SK-N-SH (cell line): ENCODE measurements around the gene MECP2. TPM values are rescaled to one million over a fixed set of nuclear protein-coding genes. Genes with fewer than 3 reads are reported as not detected.

Experiments used
- CTCF ChIA-PET: fragments of 300-600, 350-600 bp; formaldehyde crosslinking; extraction: SDS; loops from one replicate; lab custom pipeline; 2021; lab: Yijun Ruan, JAX
- POLR2A ChIA-PET: fragments of 350-600 bp; sonication (Branson Sonifier 250); formaldehyde crosslinking; extraction: SDS; loops from one replicate; lab custom pipeline; 2020; ENCODE audit warnings: antibody characterized with exemption, inconsistent platforms; lab: Yijun Ruan, JAX
- DNase-seq: peaks from one replicate; pipeline ENCODE4 v3.0.0; 2012
- H2AFZ ChIP-seq: fragments of 200-600 bp; sonication (generic); 2 replicates; pipeline ENCODE4 v1.8.1; 2016; ENCODE audit warnings: antibody characterized with exemption, mild to moderate bottlenecking, low read depth
- H3F3A ChIP-seq: fragments of 200-600 bp; sonication (generic); replicated peaks from 2 replicates; pipeline ENCODE3; 2016; ENCODE audit warnings: antibody characterized with exemption, mild to moderate bottlenecking; ENCODE audit not compliant: insufficient read depth
- H3K27ac ChIP-seq, 2 experiments: fragments of 200-500 bp in 1 of 2; fragments of 200-600 bp in 1 of 2; sonication (Bioruptor generic) in 1 of 2; sonication (generic), shearing (Covaris generic) in 1 of 2; 2 replicates each; pipeline versions ENCODE4 v1.5.1 to v1.6.1; 2014 to 2016; ENCODE audit warnings: low read depth in 2 of 2, inconsistent platforms in 1 of 2, low read length in 1 of 2, mild to moderate bottlenecking in 1 of 2, mixed read lengths in 1 of 2
- H3K27me3 ChIP-seq: fragments of 200-600 bp; sonication (generic), shearing (Covaris generic); 2 replicates; pipeline ENCODE4 v1.6.1; 2016; ENCODE audit warnings: mixed run types; ENCODE audit not compliant: insufficient read depth
- H3K36me3 ChIP-seq, 2 experiments: fragments of 200-500 bp in 1 of 2; fragments of 200-600 bp in 1 of 2; sonication (Bioruptor generic) in 1 of 2; sonication (generic) in 1 of 2; replicated peaks in 1 of 2; 2 replicates each; pipeline versions ENCODE3 to v1.5.1; 2014 to 2016; ENCODE audit warnings: low read length in 1 of 2, mild to moderate bottlenecking in 1 of 2; ENCODE audit not compliant: insufficient read depth in 2 of 2, control insufficient read depth in 1 of 2
- H3K4me1 ChIP-seq, 2 experiments: fragments of 200-500 bp in 1 of 2; fragments of 200-600 bp in 1 of 2; sonication (Bioruptor generic) in 1 of 2; sonication (generic), shearing (Covaris generic) in 1 of 2; 2 replicates each; pipeline versions ENCODE4 v1.5.1 to v1.6.1; 2014 to 2016; ENCODE audit warnings: low read depth in 1 of 2, low read length in 1 of 2, mixed run types in 1 of 2; ENCODE audit not compliant: insufficient read depth in 2 of 2, control insufficient read depth in 1 of 2
- H3K4me2 ChIP-seq: fragments of 200-600 bp; sonication (generic), shearing (Covaris generic); 2 replicates; pipeline ENCODE4 v1.6.1; 2017; ENCODE audit warnings: mixed run types
- H3K4me3 ChIP-seq, 2 experiments: fragments of 200-500 bp in 1 of 2; fragments of 200-600 bp in 1 of 2; sonication (Bioruptor generic) in 1 of 2; sonication (generic), shearing (Covaris generic) in 1 of 2; 2 replicates each; pipeline versions ENCODE4 v1.5.1 to v1.8.1; 2014 to 2016; ENCODE audit warnings: low read depth in 2 of 2, inconsistent platforms in 1 of 2, low read length in 1 of 2, mild to moderate bottlenecking in 1 of 2, mixed read lengths in 1 of 2, moderate library complexity in 1 of 2
- H3K79me2 ChIP-seq: fragments of 200-600 bp; sonication (generic); 2 replicates; pipeline ENCODE4 v1.8.1; 2017; ENCODE audit warnings: mild to moderate bottlenecking; ENCODE audit not compliant: insufficient read depth
- H3K9ac ChIP-seq: fragments of 200-600 bp; sonication (generic); 2 replicates; pipeline ENCODE4 v1.6.1; 2017; ENCODE audit warnings: mixed run types
- H3K9me2 ChIP-seq: fragments of 200-600 bp; sonication (generic); 2 replicates; pipeline ENCODE4 v1.6.1; 2017; ENCODE audit warnings: mixed run types
- H3K9me3 ChIP-seq: fragments of 200-600 bp; sonication (generic); 2 replicates; pipeline ENCODE4 v1.6.1; 2017; ENCODE audit warnings: mixed run types, mild to moderate bottlenecking, moderate library complexity
- H4K20me1 ChIP-seq: fragments of 200-600 bp; sonication (generic); 2 replicates; pipeline ENCODE4 v1.6.1; 2017; ENCODE audit warnings: mild to moderate bottlenecking, mixed run types; ENCODE audit not compliant: insufficient read depth
- EP300 ChIP-seq, 2 experiments: IDR thresholded peaks; 2 replicates each; pipeline versions ENCODE4 v1.4.0 to v1.6.1; 2012; ENCODE audit warnings: borderline replicate concordance in 1 of 2, low read depth in 1 of 2, low read length in 1 of 2
- EZH2phosphoT487 ChIP-seq: fragments of 200-600 bp; sonication (generic); IDR thresholded peaks from 2 replicates; pipeline ENCODE4 v1.6.1; 2017; ENCODE audit warnings: low read depth, mixed run types, mild to moderate bottlenecking, antibody characterized with exemption, moderate library complexity, borderline replicate concordance
- FOXJ3 ChIP-seq: sonication (generic); formaldehyde crosslinking; IDR thresholded peaks from 2 replicates; pipeline ENCODE4 v1.5.1; 2020; ENCODE audit warnings: mild to moderate bottlenecking, missing genetic modification reagents
- GABPA ChIP-seq: IDR thresholded peaks from 2 replicates; pipeline ENCODE4 v1.4.0; 2012; ENCODE audit warnings: low read depth, mild to moderate bottlenecking
- MXI1 ChIP-seq: IDR thresholded peaks from 2 replicates; pipeline ENCODE4 v1.6.1; 2012; ENCODE audit warnings: mild to moderate bottlenecking, low read depth, low read length, improper control_type of control experiment
- NFIC ChIP-seq: IDR thresholded peaks from 2 replicates; pipeline ENCODE4 v1.4.0; 2012; ENCODE audit warnings: borderline replicate concordance
- NRF1 ChIP-seq: IDR thresholded peaks from 2 replicates; pipeline ENCODE4 v1.6.1; 2012; ENCODE audit warnings: low read depth, mild to moderate bottlenecking, low read length
- RAD21 ChIP-seq: IDR thresholded peaks from 2 replicates; pipeline ENCODE4 v1.6.1; 2012; ENCODE audit warnings: mild to moderate bottlenecking, low read length
- RCOR1 ChIP-seq: fragments of 150-350 bp; IDR thresholded peaks from 2 replicates; pipeline ENCODE4 v1.6.1; 2017; ENCODE audit warnings: antibody characterized with exemption, low read length
- SIN3A ChIP-seq: IDR thresholded peaks from 2 replicates; pipeline ENCODE4 v1.6.1; 2012; ENCODE audit warnings: low read depth, mild to moderate bottlenecking, low read length, moderate library complexity, borderline replicate concordance
- SMC3 ChIP-seq: IDR thresholded peaks from 2 replicates; pipeline ENCODE4 v1.6.1; 2012; ENCODE audit warnings: low read depth, low read length, improper control_type of control experiment
- TCF12 ChIP-seq: IDR thresholded peaks from 2 replicates; pipeline ENCODE4 v1.4.0; 2012
- TEAD4 ChIP-seq: IDR thresholded peaks from 2 replicates; pipeline ENCODE4 v1.4.0; 2012; ENCODE audit warnings: mild to moderate bottlenecking, borderline replicate concordance; ENCODE audit not compliant: insufficient read depth
- YY1 ChIP-seq: IDR thresholded peaks from 2 replicates; pipeline ENCODE4 v1.4.0; 2012; ENCODE audit warnings: low read depth, mild to moderate bottlenecking
- WGBS: methylation state at CpG from one replicate; pipeline ENCODE4 v1.1.6; 2017; ENCODE audit warnings: low lambda C conversion rate; 5-methylcytosine and 5-hydroxymethylcytosine counted together
- polyA plus RNA-seq, 3 experiments: library from polyadenylated mRNA; depleted of rRNA; stranded (reverse); fragments of >200 nt; gene quantifications; 2 replicates each; pipeline ENCODE4 v1.2.3, GENCODE V29; 2012
- TF ChIP-seq, protein P1 (sequence below): IDR thresholded peaks from 2 replicates; pipeline ENCODE4; 2012
- TF ChIP-seq, protein P2 (sequence below): IDR thresholded peaks from 2 replicates; pipeline ENCODE4 v1.4.0; 2012; ENCODE audit warnings: low read depth, borderline replicate concordance
- TF ChIP-seq, protein P3 (sequence below): IDR thresholded peaks from 2 replicates; pipeline ENCODE4 v1.4.0; 2012; ENCODE audit warnings: low read depth
- TF ChIP-seq, protein P4 (sequence below): fragments of 150-350 bp; IDR thresholded peaks from 2 replicates; pipeline ENCODE4 v1.6.1; 2017; ENCODE audit warnings: antibody characterized with exemption, low read length, low read depth, borderline replicate concordance

The MECP2 gene
- polyA plus RNA-seq, 1 of the 3 experiments (the other 2 are of a cell fraction) = 8.2 TPM

DNA sequence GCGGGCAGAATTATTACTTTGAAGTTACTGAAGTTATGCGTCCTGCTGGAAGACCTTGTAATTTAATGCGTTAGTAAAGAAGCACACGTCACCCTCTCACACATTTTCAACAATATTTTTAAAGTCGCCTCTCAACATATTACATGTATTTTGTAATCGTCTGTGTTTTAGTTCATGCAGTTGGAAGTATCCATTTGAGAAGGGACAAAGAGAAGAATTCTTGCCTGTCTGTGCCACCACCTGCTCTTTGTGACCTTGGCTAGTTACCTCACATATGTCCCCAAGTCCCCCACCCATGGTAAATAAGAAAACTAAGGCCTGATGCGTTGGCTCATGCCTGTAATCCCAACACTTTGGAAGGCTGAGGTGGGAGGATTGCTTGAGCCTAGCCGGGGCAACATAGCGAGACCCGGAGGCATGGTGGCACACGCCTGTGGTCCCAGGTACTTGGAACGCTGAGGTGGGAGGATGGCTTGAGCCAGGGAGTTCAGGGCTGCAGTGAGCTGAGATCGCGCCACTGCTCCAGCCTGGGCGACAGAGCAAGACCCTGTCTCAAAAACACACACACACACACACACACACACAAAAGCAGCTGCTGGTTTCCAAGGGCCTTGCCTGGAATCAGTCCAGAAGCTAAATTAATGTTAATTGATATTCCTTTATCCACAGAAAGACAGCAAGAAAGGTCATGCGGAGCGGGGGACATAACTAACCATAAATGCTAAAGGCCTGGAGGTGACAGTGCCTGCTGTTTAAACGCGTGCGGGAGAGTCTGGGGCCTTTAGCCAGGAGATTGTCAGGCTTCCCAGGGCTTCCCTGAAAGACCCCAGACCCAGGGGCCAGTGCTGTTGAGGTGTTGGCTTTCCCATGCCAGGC lies 124.2 kb downstream of the MECP2 start:
- TF ChIP-seq YY1 (no peak), RAD21 (no peak), FOXJ3 (no peak), NRF1 (no peak), TEAD4 (no peak), EP300 (IDR thresholded peaks at IDR 0.05; ENCODE audit: borderline replicate concordance in 1 of 2, low read depth in 1 of 2, low read length in 1 of 2) (no peak), EZH2phosphoT487 (no peak), TCF12 (no peak), SIN3A (no peak), NFIC (no peak), SMC3 (no peak), GABPA (no peak), RCOR1 (no peak), MXI1 (no peak)
- TF ChIP-seq, protein P1, sequence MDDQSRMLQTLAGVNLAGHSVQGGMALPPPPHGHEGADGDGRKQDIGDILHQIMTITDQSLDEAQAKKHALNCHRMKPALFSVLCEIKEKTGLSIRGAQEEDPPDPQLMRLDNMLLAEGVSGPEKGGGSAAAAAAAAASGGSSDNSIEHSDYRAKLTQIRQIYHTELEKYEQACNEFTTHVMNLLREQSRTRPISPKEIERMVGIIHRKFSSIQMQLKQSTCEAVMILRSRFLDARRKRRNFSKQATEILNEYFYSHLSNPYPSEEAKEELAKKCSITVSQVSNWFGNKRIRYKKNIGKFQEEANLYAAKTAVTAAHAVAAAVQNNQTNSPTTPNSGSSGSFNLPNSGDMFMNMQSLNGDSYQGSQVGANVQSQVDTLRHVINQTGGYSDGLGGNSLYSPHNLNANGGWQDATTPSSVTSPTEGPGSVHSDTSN = no peak
- TF ChIP-seq, protein P2, sequence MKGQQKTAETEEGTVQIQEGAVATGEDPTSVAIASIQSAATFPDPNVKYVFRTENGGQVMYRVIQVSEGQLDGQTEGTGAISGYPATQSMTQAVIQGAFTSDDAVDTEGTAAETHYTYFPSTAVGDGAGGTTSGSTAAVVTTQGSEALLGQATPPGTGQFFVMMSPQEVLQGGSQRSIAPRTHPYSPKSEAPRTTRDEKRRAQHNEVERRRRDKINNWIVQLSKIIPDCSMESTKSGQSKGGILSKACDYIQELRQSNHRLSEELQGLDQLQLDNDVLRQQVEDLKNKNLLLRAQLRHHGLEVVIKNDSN = no peak
- TF ChIP-seq, protein P3, sequence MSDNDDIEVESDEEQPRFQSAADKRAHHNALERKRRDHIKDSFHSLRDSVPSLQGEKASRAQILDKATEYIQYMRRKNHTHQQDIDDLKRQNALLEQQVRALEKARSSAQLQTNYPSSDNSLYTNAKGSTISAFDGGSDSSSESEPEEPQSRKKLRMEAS = no peak
- TF ChIP-seq, protein P4, sequence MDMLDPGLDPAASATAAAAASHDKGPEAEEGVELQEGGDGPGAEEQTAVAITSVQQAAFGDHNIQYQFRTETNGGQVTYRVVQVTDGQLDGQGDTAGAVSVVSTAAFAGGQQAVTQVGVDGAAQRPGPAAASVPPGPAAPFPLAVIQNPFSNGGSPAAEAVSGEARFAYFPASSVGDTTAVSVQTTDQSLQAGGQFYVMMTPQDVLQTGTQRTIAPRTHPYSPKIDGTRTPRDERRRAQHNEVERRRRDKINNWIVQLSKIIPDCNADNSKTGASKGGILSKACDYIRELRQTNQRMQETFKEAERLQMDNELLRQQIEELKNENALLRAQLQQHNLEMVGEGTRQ = no peak
- no peaks in the 10 kb centered on the region for H3K9me2 ChIP-seq
- H3K4me3 ChIP-seq = peak overlapping the region; percentile 83 to 98
- H3K36me3 ChIP-seq = peaks cover 0 to 2% of the 10 kb centered on the region in 2 experiments
- peak overlapping the region; percentile 87 for H2AFZ ChIP-seq
- peaks cover 15% of the 10 kb centered on the region for H4K20me1 ChIP-seq
- H3K27me3 ChIP-seq = no peaks in the 10 kb centered on the region
- peaks cover 7% of the 10 kb centered on the region for H3F3A ChIP-seq
- peaks cover 3 to 31% of the 10 kb centered on the region in 2 experiments; a peak in 1 of 4 replicates for H3K4me1 ChIP-seq
- peaks cover 43% of the 10 kb centered on the region for H3K79me2 ChIP-seq
- CTCF ChIA-PET = interaction anchor here (1.4 to 1.9 kb wide), 2 partner anchors 26 to 40 kb away, joined by 4 to 13 read pairs; no protein-coding TSS in a partner anchor
- DNase-seq = no peak
- peak overlapping the region; percentile 90 for H3K9ac ChIP-seq
- peak overlapping the region; percentile 99 for H3K27ac ChIP-seq
- H3K4me2 ChIP-seq = peak overlapping the region; percentile 86
- no peaks in the 10 kb centered on the region for H3K9me3 ChIP-seq
- POLR2A ChIA-PET = interaction anchor here (0.5 to 1.5 kb wide), 3 partner anchors 45 to 172 kb away, joined by 3 to 4 read pairs (median 3); partner anchors contain the start of gene IRAK1
- WGBS = 48% methylated on average over 20 of the region's 20 CpGs
